Stimulated activated CD8-positive, alpha-beta memory T cell treated with anti-CD3 and anti-CD28 coated beads, Interleukin-12 subunit alpha, Interleukin-12 subunit beta, amount 100 ng/mL, for 24 hours (primary cell): Measurements from ENCODE around the gene SH2D3A.
"Not testable (repeated sequence)": the region's sequence is repeated elsewhere in the genome, so short reads cannot be mapped to it uniquely, and the experiment has no call there.

ENCODE experiments used
- DNase-seq: peaks from one replicate; pipeline ENCODE4 v3.0.0-alpha.2; 2020; ENCODE audit errors: extremely low read depth

Gene SH2D3A

GRCh38 chr19:6721773-6722172 is 45.5 kb downstream of the SH2D3A start:
- no peak for DNase-seq

- DNase-seq = no peak
Observed at GRCh38 chr19:6721138-6721474, 46.1 kb downstream of the SH2D3A start.

GRCh38 chr19:6720369-6721137 is 46.7 kb downstream of the SH2D3A start, which contains the start of gene C3:
C3 (minus strand) TSS chr19:6720650; CDS start chr19:6720589, 61 bp downstream.
- no peak for DNase-seq

GRCh38 chr19:6719992-6720368 is 47.3 kb downstream of the SH2D3A start:
- no peak for DNase-seq

- no peak for DNase-seq
Observed at GRCh38 chr19:6719540-6719861, 47.7 kb downstream of the SH2D3A start.

- no peak for DNase-seq
Observed at GRCh38 chr19:6718741-6719539, 48.3 kb downstream of the SH2D3A start.

GRCh38 chr19:6718111-6718740 is 49.0 kb downstream of the SH2D3A start:
- no peak for DNase-seq

- DNase-seq = no peak
Observed at GRCh38 chr19:6717441-6717971, 49.7 kb downstream of the SH2D3A start.

GRCh38 chr19:6717036-6717435 is 50.2 kb downstream of the SH2D3A start:
- DNase-seq = no peak

GRCh38 chr19:6716610-6716970 is 50.6 kb downstream of the SH2D3A start:
- DNase-seq = no peak

GRCh38 chr19:6714749-6715555 is 52.3 kb downstream of the SH2D3A start:
- no peak for DNase-seq

GRCh38 chr19:6713773-6714692 is 53.2 kb downstream of the SH2D3A start:
- no peak for DNase-seq

GRCh38 chr19:6712692-6713670 is 54.3 kb downstream of the SH2D3A start:
- DNase-seq = no peak

- DNase-seq = no peak
Observed at GRCh38 chr19:6712231-6712630, 55.0 kb downstream of the SH2D3A start.

GRCh38 chr19:6711605-6712004 is 55.6 kb downstream of the SH2D3A start:
- no peak for DNase-seq

GRCh38 chr19:6711078-6711361 is 56.2 kb downstream of the SH2D3A start:
- DNase-seq = no peak

- DNase-seq = no peak
Observed at GRCh38 chr19:6710273-6711077, 56.8 kb downstream of the SH2D3A start.

- no peak for DNase-seq
Observed at GRCh38 chr19:6709549-6709948, 57.7 kb downstream of the SH2D3A start.

GRCh38 chr19:6708913-6709312 is 58.3 kb downstream of the SH2D3A start:
- not testable (repeated sequence) for DNase-seq
